ENCODE measurements around the gene TCERG1L.
"Not testable (repeated sequence)": the region's sequence is repeated elsewhere in the genome, so short reads cannot be mapped to it uniquely, and the experiment has no call there.

The TCERG1L gene

DNA sequence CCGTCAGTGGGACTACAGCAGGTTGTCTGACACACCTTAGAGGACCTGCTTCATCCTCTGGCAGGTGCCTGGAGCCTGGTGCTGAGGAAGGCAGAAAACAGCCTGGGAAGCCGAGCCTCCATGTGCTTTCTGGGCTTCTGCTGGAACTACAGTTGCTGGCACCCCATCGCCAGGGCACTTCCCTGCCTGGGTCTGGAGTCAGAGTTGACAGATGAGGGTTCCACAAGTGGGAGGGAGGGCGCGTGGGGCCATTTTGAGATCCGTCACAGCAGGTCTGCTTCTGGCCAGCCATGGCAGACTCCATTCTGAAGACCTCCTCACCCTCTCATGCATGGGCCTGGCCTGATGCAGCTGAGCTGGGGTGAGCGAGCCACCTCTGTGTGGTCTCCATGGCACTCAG lies 33.2 kb upstream of the TCERG1L start:
- Histone ChIP-seq H3K9me3 (ENCODE audit: control insufficient read depth in 1 of 2, low read length in 2 of 2) (no peaks in the 10 kb centered on the region), H3K4me3 (ENCODE audit: low read depth in 1 of 2, low read length in 2 of 2) (no peak overlapping the region), H3K27me3 (ENCODE audit: low read depth, low read length) (no peaks in the 10 kb centered on the region), H3K36me3 (ENCODE audit: control insufficient read depth in 1 of 2, insufficient read depth in 2 of 2, low read length in 2 of 2) (no peaks in the 10 kb centered on the region), H3K27ac (ENCODE audit: low read length) (no peak overlapping the region), H3K4me1 (ENCODE audit: control insufficient read depth in 1 of 2, insufficient read depth in 2 of 2, low read length in 2 of 2) (no peaks in the 10 kb centered on the region)

DNA sequence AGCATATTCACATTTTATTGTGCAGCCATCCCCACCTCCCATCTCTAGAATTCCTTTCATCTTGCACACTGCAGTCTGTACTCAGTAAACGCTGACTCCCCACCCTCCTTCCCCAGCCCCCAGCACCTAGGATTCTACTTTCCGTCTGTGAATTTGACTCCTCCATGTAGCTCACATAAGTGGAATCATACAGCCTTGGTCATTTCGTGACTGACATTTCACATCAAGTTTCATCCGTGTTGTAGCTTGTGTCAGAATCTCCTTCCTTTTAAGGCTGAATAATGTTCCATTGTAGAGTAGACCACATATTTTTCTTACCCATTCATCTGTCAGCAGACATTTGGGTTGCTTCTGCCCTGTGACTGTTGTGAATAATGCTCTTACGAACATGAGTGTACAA lies 26.2 kb upstream of the TCERG1L start:
- Histone ChIP-seq H3K4me1 (ENCODE audit: control insufficient read depth in 1 of 2, insufficient read depth in 2 of 2, low read length in 2 of 2) (no peaks in the 10 kb centered on the region), H3K36me3 (ENCODE audit: control insufficient read depth in 1 of 2, insufficient read depth in 2 of 2, low read length in 2 of 2) (no peaks in the 10 kb centered on the region), H3K4me3 (ENCODE audit: low read depth in 1 of 2, low read length in 2 of 2) (no peak overlapping the region), H3K9me3 (ENCODE audit: control insufficient read depth in 1 of 2, low read length in 2 of 2) (peaks cover 0 to 7% of the 10 kb centered on the region in 2 donors), H3K27me3 (ENCODE audit: low read depth, low read length) (no peaks in the 10 kb centered on the region), H3K27ac (ENCODE audit: low read length) (no peak overlapping the region)

- Histone ChIP-seq H3K36me3 (ENCODE audit: control insufficient read depth in 1 of 2, insufficient read depth in 2 of 2, low read length in 2 of 2) (no peaks in the 10 kb centered on the region), H3K4me1 (ENCODE audit: control insufficient read depth in 1 of 2, insufficient read depth in 2 of 2, low read length in 2 of 2) (no peaks in the 10 kb centered on the region), H3K9me3 (ENCODE audit: control insufficient read depth in 1 of 2, low read length in 2 of 2) (no peaks in the 10 kb centered on the region), H3K4me3 (ENCODE audit: low read depth in 1 of 2, low read length in 2 of 2) (no peak overlapping the region), H3K27me3 (ENCODE audit: low read depth, low read length) (no peaks in the 10 kb centered on the region), H3K27ac (ENCODE audit: low read length) (no peak overlapping the region)
Observed at GRCh38 chr10:131332821-131333220, 21.3 kb upstream of the TCERG1L start.

GRCh38 chr10:131323880-131324279 lies 12.4 kb upstream of the TCERG1L start:
- H3K4me1 ChIP-seq (ENCODE audit: control insufficient read depth in 1 of 2, insufficient read depth in 2 of 2, low read length in 2 of 2): no peaks in the 10 kb centered on the region
- H3K4me3 ChIP-seq (ENCODE audit: low read depth in 1 of 2, low read length in 2 of 2): no peak overlapping the region
- H3K27me3 ChIP-seq (ENCODE audit: low read depth, low read length): peaks cover 5% of the 10 kb centered on the region
- no peaks in the 10 kb centered on the region for H3K36me3 ChIP-seq (ENCODE audit: control insufficient read depth in 1 of 2, insufficient read depth in 2 of 2, low read length in 2 of 2)
- no peak overlapping the region for H3K27ac ChIP-seq (ENCODE audit: low read length)
- no peaks in the 10 kb centered on the region for H3K9me3 ChIP-seq (ENCODE audit: control insufficient read depth in 1 of 2, low read length in 2 of 2)

GRCh38 chr10:131323025-131323424 lies 11.5 kb upstream of the TCERG1L start:
- H3K36me3 ChIP-seq (ENCODE audit: control insufficient read depth in 1 of 2, insufficient read depth in 2 of 2, low read length in 2 of 2): no peaks in the 10 kb centered on the region
- no peaks in the 10 kb centered on the region for H3K9me3 ChIP-seq (ENCODE audit: control insufficient read depth in 1 of 2, low read length in 2 of 2)
- H3K4me3 ChIP-seq (ENCODE audit: low read depth in 1 of 2, low read length in 2 of 2): no peak overlapping the region
- H3K27me3 ChIP-seq (ENCODE audit: low read depth, low read length): peaks cover 5% of the 10 kb centered on the region
- no peaks in the 10 kb centered on the region for H3K4me1 ChIP-seq (ENCODE audit: control insufficient read depth in 1 of 2, insufficient read depth in 2 of 2, low read length in 2 of 2)
- H3K27ac ChIP-seq (ENCODE audit: low read length): no peak overlapping the region

- H3K4me1 ChIP-seq (ENCODE audit: control insufficient read depth in 1 of 2, insufficient read depth in 2 of 2, low read length in 2 of 2); H3K27ac ChIP-seq (ENCODE audit: low read length); H3K9me3 ChIP-seq (ENCODE audit: control insufficient read depth in 1 of 2, low read length in 2 of 2); H3K27me3 ChIP-seq (ENCODE audit: low read depth, low read length); H3K4me3 ChIP-seq (ENCODE audit: low read depth in 1 of 2, low read length in 2 of 2); H3K36me3 ChIP-seq (ENCODE audit: control insufficient read depth in 1 of 2, insufficient read depth in 2 of 2, low read length in 2 of 2): not testable (repeated sequence)
Observed at GRCh38 chr10:131322575-131322974, 11.1 kb upstream of the TCERG1L start.

- H3K4me1 ChIP-seq (ENCODE audit: control insufficient read depth in 1 of 2, insufficient read depth in 2 of 2, low read length in 2 of 2): no peaks in the 10 kb centered on the region
- H3K27me3 ChIP-seq (ENCODE audit: low read depth, low read length): peaks cover 5% of the 10 kb centered on the region
- no peak overlapping the region for H3K27ac ChIP-seq (ENCODE audit: low read length)
- H3K9me3 ChIP-seq (ENCODE audit: control insufficient read depth in 1 of 2, low read length in 2 of 2): no peaks in the 10 kb centered on the region
- H3K4me3 ChIP-seq (ENCODE audit: low read depth in 1 of 2, low read length in 2 of 2): no peak overlapping the region
- H3K36me3 ChIP-seq (ENCODE audit: control insufficient read depth in 1 of 2, insufficient read depth in 2 of 2, low read length in 2 of 2): no peaks in the 10 kb centered on the region
Observed at GRCh38 chr10:131320860-131321604, 9.5 kb upstream of the TCERG1L start.

GRCh38 chr10:131318814-131319213 lies 7.3 kb upstream of the TCERG1L start:
- Histone ChIP-seq H3K9me3 (ENCODE audit: control insufficient read depth in 1 of 2, low read length in 2 of 2) (no peaks in the 10 kb centered on the region), H3K4me3 (ENCODE audit: low read depth in 1 of 2, low read length in 2 of 2) (no peak overlapping the region), H3K36me3 (ENCODE audit: control insufficient read depth in 1 of 2, insufficient read depth in 2 of 2, low read length in 2 of 2) (no peaks in the 10 kb centered on the region), H3K27ac (ENCODE audit: low read length) (no peak overlapping the region), H3K4me1 (ENCODE audit: control insufficient read depth in 1 of 2, insufficient read depth in 2 of 2, low read length in 2 of 2) (no peaks in the 10 kb centered on the region), H3K27me3 (ENCODE audit: low read depth, low read length) (peaks cover 5% of the 10 kb centered on the region)

- Histone ChIP-seq H3K4me3 (ENCODE audit: low read depth in 1 of 2, low read length in 2 of 2) (no peak overlapping the region), H3K4me1 (ENCODE audit: control insufficient read depth in 1 of 2, insufficient read depth in 2 of 2, low read length in 2 of 2) (no peaks in the 10 kb centered on the region), H3K36me3 (ENCODE audit: control insufficient read depth in 1 of 2, insufficient read depth in 2 of 2, low read length in 2 of 2) (no peaks in the 10 kb centered on the region), H3K27ac (ENCODE audit: low read length) (no peak overlapping the region), H3K27me3 (ENCODE audit: low read depth, low read length) (peaks cover 5% of the 10 kb centered on the region), H3K9me3 (ENCODE audit: control insufficient read depth in 1 of 2, low read length in 2 of 2) (no peaks in the 10 kb centered on the region)
Observed at GRCh38 chr10:131318291-131318690, 6.8 kb upstream of the TCERG1L start.

- no peak overlapping the region for H3K27ac ChIP-seq (ENCODE audit: low read length)
- peaks cover 0 to 10% of the 10 kb centered on the region in 2 donors for H3K4me1 ChIP-seq (ENCODE audit: control insufficient read depth in 1 of 2, insufficient read depth in 2 of 2, low read length in 2 of 2)
- H3K36me3 ChIP-seq (ENCODE audit: control insufficient read depth in 1 of 2, insufficient read depth in 2 of 2, low read length in 2 of 2): no peaks in the 10 kb centered on the region
- no peaks in the 10 kb centered on the region for H3K9me3 ChIP-seq (ENCODE audit: control insufficient read depth in 1 of 2, low read length in 2 of 2)
- no peak overlapping the region for H3K4me3 ChIP-seq (ENCODE audit: low read depth in 1 of 2, low read length in 2 of 2)
- peaks cover 5% of the 10 kb centered on the region for H3K27me3 ChIP-seq (ENCODE audit: low read depth, low read length)
Observed at GRCh38 chr10:131316321-131317075, 5.0 kb upstream of the TCERG1L start.

DNA sequence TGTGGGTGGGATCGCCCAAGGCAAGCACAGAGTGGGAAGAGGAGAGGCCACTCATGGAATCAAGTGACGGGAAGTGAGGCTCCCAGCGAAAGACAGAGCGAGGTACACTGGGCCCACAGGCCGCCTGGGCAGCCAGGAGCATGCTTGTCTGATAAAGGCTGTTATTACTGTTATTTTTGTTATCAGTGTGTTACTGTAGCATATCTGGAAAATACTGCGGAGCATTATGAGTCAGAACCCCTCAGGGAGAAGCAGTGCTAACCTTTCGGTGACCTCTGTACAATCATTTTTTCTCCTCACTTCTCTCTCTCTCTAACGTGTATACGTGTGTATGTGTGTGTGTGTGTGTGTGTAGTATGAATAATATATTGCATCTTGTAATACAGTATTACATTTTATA lies 3.8 kb upstream of the TCERG1L start:
- Histone ChIP-seq H3K27ac (ENCODE audit: low read length) (no peak overlapping the region), H3K9me3 (ENCODE audit: control insufficient read depth in 1 of 2, low read length in 2 of 2) (no peaks in the 10 kb centered on the region), H3K36me3 (ENCODE audit: control insufficient read depth in 1 of 2, insufficient read depth in 2 of 2, low read length in 2 of 2) (no peaks in the 10 kb centered on the region), H3K27me3 (ENCODE audit: low read depth, low read length) (peaks cover 6% of the 10 kb centered on the region), H3K4me1 (ENCODE audit: control insufficient read depth in 1 of 2, insufficient read depth in 2 of 2, low read length in 2 of 2) (peaks cover 0 to 14% of the 10 kb centered on the region in 2 donors), H3K4me3 (ENCODE audit: low read depth in 1 of 2, low read length in 2 of 2) (no peak overlapping the region)
